ENCODE results near the gene KICS2.
"Not testable (repeated sequence)": the region's sequence is repeated elsewhere in the genome, so short reads cannot be mapped to it uniquely, and the experiment has no call there.

KICS2 gene

DNA sequence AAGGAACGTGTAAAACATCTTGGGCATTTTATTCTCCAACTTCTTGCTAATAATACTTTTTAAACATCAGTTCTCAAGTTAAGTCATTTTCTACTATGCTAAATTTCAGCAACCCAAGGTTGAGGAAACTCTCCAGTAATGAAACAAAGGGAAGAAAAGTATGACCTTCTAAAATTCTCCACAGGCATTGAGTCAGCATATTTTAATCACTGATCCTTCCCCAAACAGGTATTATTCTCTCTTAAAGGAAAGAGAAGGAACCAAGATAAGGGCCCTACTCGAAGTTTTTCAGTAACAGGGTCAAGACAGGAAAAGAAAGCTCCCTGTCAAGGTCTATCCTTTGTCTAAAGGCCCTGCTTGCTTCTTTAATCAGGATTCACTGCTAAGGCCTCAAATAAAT, 3.0 kb downstream of the KICS2 start:
- Histone ChIP-seq H3K4me3 (no peak overlapping the region), H3K27ac (no peak overlapping the region), H3K9me3 (no peaks in the 10 kb centered on the region), H3K27me3 (no peaks in the 10 kb centered on the region), H3K9ac (no peak overlapping the region), H4K20me1 (no peaks in the 10 kb centered on the region), H3K36me3 (peaks cover 17% of the 10 kb centered on the region), H3K4me2 (no peak overlapping the region), H3K4me1 (peaks cover 22% of the 10 kb centered on the region)
- TF ChIP-seq Cebpa-rat (IDR thresholded peaks at IDR 0.05), result no peak

DNA sequence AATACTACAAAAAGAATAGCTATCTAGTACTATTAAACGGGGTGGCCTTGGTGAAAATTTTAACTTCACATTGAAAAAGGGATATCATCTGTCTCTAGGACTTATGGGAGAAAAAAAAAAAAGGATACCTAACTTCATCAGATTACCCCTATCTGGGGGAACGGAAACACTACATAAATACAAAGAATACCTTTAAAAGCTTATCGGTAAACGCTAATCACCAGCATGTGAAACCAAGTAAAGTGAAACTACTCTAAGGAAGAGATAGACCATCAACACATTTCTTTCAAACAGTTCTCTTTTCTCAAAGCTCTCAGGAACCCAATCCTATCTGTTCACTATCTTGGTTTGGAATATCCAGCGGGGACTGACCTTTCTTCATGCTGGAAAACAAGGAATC, 3.5 kb downstream of the KICS2 start:
- TF ChIP-seq Cebpa-rat (IDR thresholded peaks at IDR 0.05), result no peak
- Histone ChIP-seq H3K27ac (no peak overlapping the region), H3K4me3 (no peak overlapping the region), H3K9me3 (no peaks in the 10 kb centered on the region), H4K20me1 (no peaks in the 10 kb centered on the region), H3K4me1 (peaks cover 22% of the 10 kb centered on the region), H3K9ac (no peak overlapping the region), H3K4me2 (no peak overlapping the region), H3K27me3 (no peaks in the 10 kb centered on the region), H3K36me3 (peaks cover 22% of the 10 kb centered on the region)

DNA sequence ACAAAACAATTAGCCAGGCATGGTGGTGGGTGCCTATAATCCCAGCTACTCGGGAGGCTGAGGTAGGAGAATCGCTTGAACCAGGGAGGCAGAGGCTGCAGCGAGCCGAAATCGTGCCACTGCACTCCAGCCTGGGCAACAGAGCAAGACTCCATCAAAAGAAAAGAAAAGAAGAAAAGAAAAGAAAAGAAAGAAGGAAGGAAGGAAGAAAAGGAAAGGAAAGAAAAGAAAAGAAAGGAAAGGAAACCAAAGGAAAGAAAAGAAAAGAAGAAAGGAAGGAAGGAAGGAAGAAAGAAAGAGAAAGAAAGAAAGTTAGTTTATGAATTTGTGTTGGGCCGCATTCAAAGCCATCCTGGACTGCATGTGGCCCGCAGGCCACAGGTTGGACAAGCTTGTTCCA, 4.5 kb downstream of the KICS2 start:
- not testable (repeated sequence) for H3K27ac ChIP-seq
- Histone ChIP-seq H3K4me1 (peaks cover 24% of the 10 kb centered on the region), H3K36me3 (peaks cover 32% of the 10 kb centered on the region)

DNA sequence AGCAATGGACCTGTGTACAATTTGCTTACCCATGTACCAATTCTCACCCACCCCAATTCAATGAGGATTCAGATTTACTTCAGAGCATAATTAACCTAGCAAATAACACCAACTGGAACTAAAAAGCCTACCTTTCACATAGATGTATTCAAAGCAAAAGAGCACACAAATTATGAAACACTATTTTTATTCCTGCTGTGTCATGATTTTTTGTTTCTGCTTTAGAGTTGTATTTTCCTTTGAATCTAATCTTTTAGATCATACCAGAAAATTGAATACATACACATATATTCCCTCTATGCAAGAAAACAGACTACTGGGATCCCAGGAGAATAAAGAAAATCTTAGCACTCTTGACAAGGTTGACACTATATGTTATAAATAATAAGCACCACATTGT, 5.9 kb downstream of the KICS2 start:
- H3K4me1 ChIP-seq, result peaks cover 19% of the 10 kb centered on the region
- no peaks in the 10 kb centered on the region for H4K20me1 ChIP-seq
- no peak overlapping the region for H3K4me3 ChIP-seq
- no peaks in the 10 kb centered on the region for H3K27me3 ChIP-seq
- no peak overlapping the region for H3K27ac ChIP-seq
- TF ChIP-seq Cebpa-rat (IDR thresholded peaks at IDR 0.05), result no peak
- peaks cover 39% of the 10 kb centered on the region for H3K36me3 ChIP-seq
- H3K9me3 ChIP-seq, result peaks cover 8% of the 10 kb centered on the region; the same call in 1 of the 2 replicates
- no peak overlapping the region for H3K4me2 ChIP-seq
- H3K9ac ChIP-seq, result no peak overlapping the region

More for the DNA sequence above, 4.5 kb downstream of the KICS2 start:
- H4K20me1 ChIP-seq, H3K9ac ChIP-seq, H3K27me3 ChIP-seq, H3K9me3 ChIP-seq, H3K4me2 ChIP-seq, H3K4me3 ChIP-seq: not testable (repeated sequence)

DNA sequence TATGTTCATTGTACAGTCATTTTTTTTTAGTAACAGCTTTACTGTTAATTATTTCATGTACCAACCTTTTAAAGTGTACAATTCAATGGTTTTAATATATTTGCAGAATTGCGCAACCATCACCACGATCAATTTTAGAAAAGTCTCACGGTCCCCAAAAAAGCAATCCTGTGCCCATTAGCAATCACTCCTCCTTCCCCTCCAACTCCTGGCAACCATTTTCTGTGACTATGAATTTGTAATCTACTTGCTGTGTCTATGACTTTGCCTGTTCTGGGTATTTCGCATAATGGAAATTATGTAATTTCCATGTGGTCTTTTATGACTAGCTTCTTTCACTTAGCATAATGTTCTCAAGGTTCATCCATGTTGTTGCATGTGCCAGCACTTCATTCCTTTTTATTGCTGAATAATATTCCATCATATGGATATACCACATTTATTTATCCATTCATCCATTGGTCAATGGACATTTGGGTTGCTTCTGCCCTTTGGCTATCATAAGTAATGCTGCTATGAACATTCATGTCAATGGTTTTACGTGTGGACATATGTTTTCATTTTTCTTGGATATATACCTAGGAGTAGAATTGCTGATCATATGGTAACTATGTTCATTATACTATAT, 9.9 kb downstream of the KICS2 start:
- Histone ChIP-seq H4K20me1 (no peaks in the 10 kb centered on the region), H3K4me2 (no peak overlapping the region), H3K27ac (no peak overlapping the region), H3K9ac (no peak overlapping the region), H3K9me3 (peaks cover 8% of the 10 kb centered on the region; the same call in 1 of the 2 replicates), H3K36me3 (peaks cover 61% of the 10 kb centered on the region), H3K27me3 (no peaks in the 10 kb centered on the region), H3K4me3 (no peak overlapping the region), H3K4me1 (peaks cover 6% of the 10 kb centered on the region; the same call in 1 of the 2 replicates)
- TF ChIP-seq Cebpa-rat (IDR thresholded peaks at IDR 0.05), result peak; percentile 88

DNA sequence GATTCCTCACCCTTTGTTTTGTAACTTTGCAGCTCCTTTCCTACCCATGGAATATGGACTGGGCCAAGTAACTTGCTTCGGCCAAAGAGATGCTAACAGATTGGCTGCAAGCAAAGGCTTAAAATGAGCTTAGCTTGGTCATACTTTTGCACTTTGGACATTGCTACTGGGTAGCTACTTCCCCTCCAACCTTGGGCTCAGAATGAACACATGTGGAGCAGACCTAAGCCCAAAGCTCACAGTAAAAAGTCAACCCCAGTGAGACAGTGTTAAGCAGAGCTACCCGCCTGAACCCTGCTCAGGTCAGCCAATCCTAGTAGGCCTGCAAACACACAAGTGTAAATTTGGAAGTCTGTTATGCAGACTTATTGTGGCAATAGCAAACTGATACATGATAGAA, 14.6 kb downstream of the KICS2 start:
- no peak overlapping the region for H3K4me2 ChIP-seq
- H3K27ac ChIP-seq, result no peak overlapping the region
- H4K20me1 ChIP-seq, result no peaks in the 10 kb centered on the region
- no peaks in the 10 kb centered on the region for H3K4me1 ChIP-seq
- peaks cover 4% of the 10 kb centered on the region; the same call in 1 of the 2 replicates for H3K9me3 ChIP-seq
- no peak for TF ChIP-seq Cebpa-rat (IDR thresholded peaks at IDR 0.05)
- H3K27me3 ChIP-seq, result no peaks in the 10 kb centered on the region
- no peak overlapping the region for H3K9ac ChIP-seq
- H3K4me3 ChIP-seq, result no peak overlapping the region
- peaks cover 54% of the 10 kb centered on the region for H3K36me3 ChIP-seq

DNA sequence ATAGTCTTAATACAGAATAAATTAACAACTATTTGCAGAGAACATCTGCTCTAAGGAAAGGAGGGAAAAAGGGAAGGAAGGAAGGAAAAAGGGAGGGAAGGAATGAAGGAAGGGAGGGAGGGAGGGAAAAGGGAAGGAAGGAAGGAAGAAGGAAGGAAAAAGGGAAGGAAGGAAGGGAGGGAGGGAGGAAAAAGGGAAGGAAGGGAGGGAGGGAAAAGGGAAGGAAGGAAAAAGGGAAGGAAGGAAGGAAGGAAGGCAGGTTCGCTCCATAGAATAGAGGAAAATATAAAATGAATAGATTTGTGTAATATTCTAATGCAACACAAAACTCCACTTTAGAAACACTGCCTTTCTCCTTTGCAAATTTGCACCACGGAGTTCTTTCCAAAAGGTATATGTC, 16.6 kb downstream of the KICS2 start:
- no peak for TF ChIP-seq Cebpa-rat (IDR thresholded peaks at IDR 0.05)
- Histone ChIP-seq H3K4me1 (no peaks in the 10 kb centered on the region), H3K27ac (no peak overlapping the region), H3K36me3 (peaks cover 53% of the 10 kb centered on the region), H3K27me3 (no peaks in the 10 kb centered on the region), H3K4me2 (no peak overlapping the region), H3K9ac (no peak overlapping the region), H3K9me3 (no peaks in the 10 kb centered on the region), H4K20me1 (no peaks in the 10 kb centered on the region), H3K4me3 (no peak overlapping the region)

DNA sequence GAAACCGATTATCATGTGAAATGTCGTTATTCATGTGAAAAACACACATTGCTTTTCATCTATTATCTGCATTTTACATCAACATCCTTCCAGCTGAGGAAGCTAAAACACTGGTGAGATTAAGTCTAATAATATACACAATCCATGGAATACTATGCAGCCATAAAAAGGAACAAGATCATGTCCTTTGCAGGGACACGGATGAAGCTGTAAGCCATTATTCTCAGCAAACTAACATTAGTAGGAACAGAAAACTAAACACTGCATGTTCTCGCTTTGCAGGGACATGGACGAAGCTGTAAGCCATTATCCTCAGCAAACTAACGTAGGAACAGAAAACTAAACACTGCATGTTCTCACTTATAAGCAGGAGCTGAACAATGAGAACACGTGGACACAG, 18.3 kb downstream of the KICS2 start:
- Histone ChIP-seq H3K27me3 (no peaks in the 10 kb centered on the region), H3K4me1 (no peaks in the 10 kb centered on the region), H3K4me2 (no peak overlapping the region), H4K20me1 (no peaks in the 10 kb centered on the region), H3K27ac (no peak overlapping the region), H3K4me3 (no peak overlapping the region), H3K36me3 (peaks cover 47% of the 10 kb centered on the region), H3K9me3 (no peaks in the 10 kb centered on the region), H3K9ac (no peak overlapping the region)
- TF ChIP-seq Cebpa-rat (IDR thresholded peaks at IDR 0.05), result no peak

DNA sequence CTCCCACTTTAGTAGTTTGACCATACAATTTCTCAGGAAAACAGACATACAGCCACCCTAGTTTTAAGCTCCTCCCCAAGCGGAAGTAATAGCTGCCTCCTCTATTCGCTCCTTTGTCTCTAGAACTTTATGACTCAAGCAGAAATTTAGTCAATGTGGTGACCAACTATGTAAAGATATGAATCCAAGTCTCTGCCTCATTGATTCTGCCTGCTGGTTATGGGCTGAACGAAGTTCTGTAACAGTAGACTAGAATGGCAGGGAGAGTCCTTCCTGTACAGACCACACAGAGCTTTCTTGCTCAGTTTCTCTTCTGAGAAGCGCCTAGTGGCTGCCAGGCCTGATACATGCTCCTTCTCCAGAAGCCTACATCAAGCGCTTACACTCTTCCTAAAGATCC, 19.1 kb downstream of the KICS2 start:
- H3K27ac ChIP-seq, result no peak overlapping the region
- no peaks in the 10 kb centered on the region for H3K4me1 ChIP-seq
- H3K9me3 ChIP-seq, result no peaks in the 10 kb centered on the region
- peaks cover 43% of the 10 kb centered on the region for H3K36me3 ChIP-seq
- TF ChIP-seq Cebpa-rat (IDR thresholded peaks at IDR 0.05), result no peak
- H3K9ac ChIP-seq, result no peak overlapping the region
- no peak overlapping the region for H3K4me3 ChIP-seq
- no peak overlapping the region for H3K4me2 ChIP-seq
- no peaks in the 10 kb centered on the region for H3K27me3 ChIP-seq
- no peaks in the 10 kb centered on the region for H4K20me1 ChIP-seq

DNA sequence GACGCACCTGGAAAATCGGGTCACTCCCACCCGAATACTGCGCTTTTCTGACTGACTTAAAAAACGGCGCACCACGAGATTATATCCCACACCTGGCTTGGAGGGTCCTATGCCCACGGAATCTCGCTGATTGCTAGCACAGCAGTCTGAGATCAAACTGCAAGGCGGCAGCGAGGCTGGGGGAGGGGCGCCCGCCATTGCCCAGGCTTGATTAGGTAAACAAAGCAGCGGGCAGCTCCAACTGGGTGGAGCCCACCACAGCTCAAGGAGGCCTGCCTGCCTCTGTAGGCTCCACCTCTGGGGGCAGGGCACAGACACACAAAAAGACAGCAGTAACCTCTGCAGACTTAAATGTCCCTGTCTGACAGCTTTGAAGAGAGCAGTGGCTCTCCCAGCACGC, 26.3 kb downstream of the KICS2 start:
- H3K4me1 ChIP-seq, H3K9me3 ChIP-seq, H3K27me3 ChIP-seq, H3K4me2 ChIP-seq, H4K20me1 ChIP-seq, H3K27ac ChIP-seq, H3K9ac ChIP-seq, H3K4me3 ChIP-seq: not testable (repeated sequence)
- H3K36me3 ChIP-seq, result peaks cover 30% of the 10 kb centered on the region
